Measurements from ENCODE around the gene TUBA4B. TPM values are rescaled to one million over a fixed set of nuclear protein-coding genes. Genes with fewer than 3 reads are reported as not detected.
"Not testable (repeated sequence)": the region's sequence is repeated elsewhere in the genome, so short reads cannot be mapped to it uniquely, and the experiment has no call there.

Gene TUBA4B
- total RNA-seq, 1 donor from 2014 or later: not detected

- peak overlapping the region; percentile 83 to 92 (median 91) for H3K4me3 ChIP-seq (ENCODE audit: low read length in 3 of 3)
- H3K4me1 ChIP-seq (ENCODE audit: control insufficient read depth in 3 of 3, insufficient read depth in 3 of 3, low read length in 3 of 3): peaks cover 39 to 53% (median 41%) of the 10 kb centered on the region in 3 donors
- H3K27me3 ChIP-seq (ENCODE audit: control insufficient read depth in 3 of 3, insufficient read depth in 3 of 3, low read length in 3 of 3): peaks cover 0 to 8% (median 4%) of the 10 kb centered on the region in 3 donors
- peaks cover 23 to 25% (median 23%) of the 10 kb centered on the region in 3 donors for H3K36me3 ChIP-seq (ENCODE audit: control insufficient read depth in 3 of 3, insufficient read depth in 3 of 3, low read length in 3 of 3)
- no peaks in the 10 kb centered on the region for H3K9me3 ChIP-seq (ENCODE audit: control insufficient read depth in 3 of 3, low read length in 3 of 3)
- H3K9ac ChIP-seq (ENCODE audit: low read depth in 1 of 3, low read length in 3 of 3): peak overlapping the region; percentile 79 to 96 (median 79)
- peak overlapping the region; percentile 96 for H3K27ac ChIP-seq (ENCODE audit: low read depth, low read length)
Measured at GRCh38 chr2:219254590-219255201, 1.7 kb downstream of the TUBA4B start.

DNA sequence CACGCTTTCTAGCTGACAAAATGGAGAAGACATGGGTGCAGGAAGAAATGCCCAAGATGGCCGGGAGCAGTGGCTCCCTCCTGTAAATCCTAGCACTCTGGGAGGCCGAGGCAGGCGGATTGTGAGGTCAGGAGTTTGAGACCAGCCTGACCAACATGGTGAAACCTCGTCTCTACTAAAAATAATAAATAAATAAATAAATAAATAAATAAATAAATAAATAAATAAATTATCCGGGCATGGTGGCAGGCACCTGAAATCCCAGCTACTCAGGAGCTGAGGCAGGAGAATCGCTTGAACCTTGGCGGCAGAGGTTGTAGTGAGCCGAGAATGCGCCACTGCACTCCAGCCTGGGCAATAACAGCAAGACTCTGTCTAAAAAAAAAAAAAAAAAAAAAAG, 5.9 kb downstream of the TUBA4B start:
- H3K9ac ChIP-seq (ENCODE audit: low read depth in 1 of 3, low read length in 3 of 3); H3K4me3 ChIP-seq (ENCODE audit: low read length in 3 of 3); H3K27ac ChIP-seq (ENCODE audit: low read depth, low read length); H3K9me3 ChIP-seq (ENCODE audit: control insufficient read depth in 3 of 3, low read length in 3 of 3); H3K36me3 ChIP-seq (ENCODE audit: control insufficient read depth in 3 of 3, insufficient read depth in 3 of 3, low read length in 3 of 3): not testable (repeated sequence)
- peaks cover 7 to 11% (median 9%) of the 10 kb centered on the region in 3 donors for H3K4me1 ChIP-seq (ENCODE audit: control insufficient read depth in 3 of 3, insufficient read depth in 3 of 3, low read length in 3 of 3)
- H3K27me3 ChIP-seq (ENCODE audit: control insufficient read depth in 3 of 3, insufficient read depth in 3 of 3, low read length in 3 of 3): peaks cover 4 to 10% (median 6%) of the 10 kb centered on the region in 3 donors

- no peak overlapping the region for H3K9ac ChIP-seq (ENCODE audit: low read depth in 1 of 3, low read length in 3 of 3)
- peaks cover 0 to 6% (median 6%) of the 10 kb centered on the region in 3 donors for H3K27me3 ChIP-seq (ENCODE audit: control insufficient read depth in 3 of 3, insufficient read depth in 3 of 3, low read length in 3 of 3)
- no peaks in the 10 kb centered on the region for H3K4me1 ChIP-seq (ENCODE audit: control insufficient read depth in 3 of 3, insufficient read depth in 3 of 3, low read length in 3 of 3)
Measured at GRCh38 chr2:219261024-219261855, 8.2 kb downstream of the TUBA4B start.

DNA sequence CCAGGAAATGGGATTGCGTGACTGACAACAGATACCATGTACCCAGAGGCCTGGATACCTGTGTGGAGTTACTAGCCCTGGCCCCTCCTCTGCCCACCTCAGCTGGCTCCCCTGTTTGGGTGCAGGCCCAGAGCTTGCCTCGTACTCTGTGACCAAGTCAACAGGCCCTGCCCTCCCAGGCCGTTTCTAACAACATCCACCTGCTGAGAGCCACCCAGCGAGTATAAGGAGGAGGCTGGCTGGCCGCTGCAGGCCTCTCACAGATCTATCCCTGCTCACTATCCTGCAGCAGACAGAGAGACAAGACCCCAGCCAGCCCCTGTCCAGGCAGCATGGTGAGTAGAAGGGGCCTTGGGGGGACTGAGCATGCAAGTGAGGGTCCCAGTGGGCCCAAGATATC, 13.2 kb downstream of the TUBA4B start:
- Histone ChIP-seq H3K27me3 (ENCODE audit: control insufficient read depth in 3 of 3, insufficient read depth in 3 of 3, low read length in 3 of 3) (peaks cover 0 to 4% (median 2%) of the 10 kb centered on the region in 3 donors), H3K9me3 (ENCODE audit: control insufficient read depth in 3 of 3, low read length in 3 of 3) (no peaks in the 10 kb centered on the region), H3K4me3 (ENCODE audit: low read length in 3 of 3) (no peak overlapping the region), H3K27ac (ENCODE audit: low read depth, low read length) (no peak overlapping the region), H3K36me3 (ENCODE audit: control insufficient read depth in 3 of 3, insufficient read depth in 3 of 3, low read length in 3 of 3) (no peaks in the 10 kb centered on the region), H3K4me1 (ENCODE audit: control insufficient read depth in 3 of 3, insufficient read depth in 3 of 3, low read length in 3 of 3) (peaks cover 0 to 5% (median 2%) of the 10 kb centered on the region in 3 donors), H3K9ac (ENCODE audit: low read depth in 1 of 3, low read length in 3 of 3) (no peak overlapping the region)

More at GRCh38 chr2:219261024-219261855, 8.2 kb downstream of the TUBA4B start:
- no peak overlapping the region for H3K27ac ChIP-seq (ENCODE audit: low read depth, low read length)
- H3K4me3 ChIP-seq (ENCODE audit: low read length in 3 of 3): no peak overlapping the region
- no peaks in the 10 kb centered on the region for H3K36me3 ChIP-seq (ENCODE audit: control insufficient read depth in 3 of 3, insufficient read depth in 3 of 3, low read length in 3 of 3)
- H3K9me3 ChIP-seq (ENCODE audit: control insufficient read depth in 3 of 3, low read length in 3 of 3): no peaks in the 10 kb centered on the region

DNA sequence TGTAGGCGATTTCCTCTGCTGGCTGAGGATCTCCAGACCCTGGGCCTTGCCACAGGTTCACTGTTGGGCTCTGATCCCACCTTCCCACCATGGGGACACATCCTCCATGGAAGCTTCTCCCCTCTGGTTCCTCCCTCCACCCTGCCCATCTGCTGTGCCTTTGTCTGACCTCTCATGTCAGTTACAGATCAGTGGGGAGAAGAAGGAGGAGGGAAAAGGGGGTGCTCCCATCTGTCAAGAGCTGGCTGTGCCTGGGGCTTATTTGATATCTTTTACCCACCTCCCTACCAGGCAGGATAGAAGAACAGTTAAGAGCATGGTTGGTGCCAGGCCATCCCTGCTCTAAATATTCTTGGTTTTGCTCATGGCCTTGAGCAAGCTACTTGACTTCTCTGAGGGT, 13.8 kb downstream of the TUBA4B start:
- Histone ChIP-seq H3K27ac (ENCODE audit: low read depth, low read length) (no peak overlapping the region), H3K9me3 (ENCODE audit: control insufficient read depth in 3 of 3, low read length in 3 of 3) (no peaks in the 10 kb centered on the region), H3K27me3 (ENCODE audit: control insufficient read depth in 3 of 3, insufficient read depth in 3 of 3, low read length in 3 of 3) (no peaks in the 10 kb centered on the region), H3K36me3 (ENCODE audit: control insufficient read depth in 3 of 3, insufficient read depth in 3 of 3, low read length in 3 of 3) (no peaks in the 10 kb centered on the region), H3K4me3 (ENCODE audit: low read length in 3 of 3) (no peak overlapping the region), H3K9ac (ENCODE audit: low read depth in 1 of 3, low read length in 3 of 3) (no peak overlapping the region), H3K4me1 (ENCODE audit: control insufficient read depth in 3 of 3, insufficient read depth in 3 of 3, low read length in 3 of 3) (peaks cover 0 to 5% (median 2%) of the 10 kb centered on the region in 3 donors)

- Histone ChIP-seq H3K4me1 (ENCODE audit: control insufficient read depth in 3 of 3, insufficient read depth in 3 of 3, low read length in 3 of 3) (peaks cover 0 to 5% (median 2%) of the 10 kb centered on the region in 3 donors), H3K36me3 (ENCODE audit: control insufficient read depth in 3 of 3, insufficient read depth in 3 of 3, low read length in 3 of 3) (no peaks in the 10 kb centered on the region), H3K9me3 (ENCODE audit: control insufficient read depth in 3 of 3, low read length in 3 of 3) (no peaks in the 10 kb centered on the region), H3K27ac (ENCODE audit: low read depth, low read length) (no peak overlapping the region), H3K9ac (ENCODE audit: low read depth in 1 of 3, low read length in 3 of 3) (no peak overlapping the region), H3K4me3 (ENCODE audit: low read length in 3 of 3) (no peak overlapping the region), H3K27me3 (ENCODE audit: control insufficient read depth in 3 of 3, insufficient read depth in 3 of 3, low read length in 3 of 3) (no peaks in the 10 kb centered on the region)
Measured at GRCh38 chr2:219268294-219268693, 15.3 kb downstream of the TUBA4B start.

- Histone ChIP-seq H3K9ac (ENCODE audit: low read depth in 1 of 3, low read length in 3 of 3) (no peak overlapping the region), H3K36me3 (ENCODE audit: control insufficient read depth in 3 of 3, insufficient read depth in 3 of 3, low read length in 3 of 3) (no peaks in the 10 kb centered on the region), H3K9me3 (ENCODE audit: control insufficient read depth in 3 of 3, low read length in 3 of 3) (no peaks in the 10 kb centered on the region), H3K4me1 (ENCODE audit: control insufficient read depth in 3 of 3, insufficient read depth in 3 of 3, low read length in 3 of 3) (peaks cover 5 to 15% (median 11%) of the 10 kb centered on the region in 3 donors), H3K27me3 (ENCODE audit: control insufficient read depth in 3 of 3, insufficient read depth in 3 of 3, low read length in 3 of 3) (no peaks in the 10 kb centered on the region), H3K4me3 (ENCODE audit: low read length in 3 of 3) (no peak overlapping the region), H3K27ac (ENCODE audit: low read depth, low read length) (no peak overlapping the region)
Measured at GRCh38 chr2:219269362-219270054, 16.5 kb downstream of the TUBA4B start.

GRCh38 chr2:219270055-219270372, 17.0 kb downstream of the TUBA4B start:
- no peak overlapping the region for H3K27ac ChIP-seq (ENCODE audit: low read depth, low read length)
- H3K9me3 ChIP-seq (ENCODE audit: control insufficient read depth in 3 of 3, low read length in 3 of 3): no peaks in the 10 kb centered on the region

DNA sequence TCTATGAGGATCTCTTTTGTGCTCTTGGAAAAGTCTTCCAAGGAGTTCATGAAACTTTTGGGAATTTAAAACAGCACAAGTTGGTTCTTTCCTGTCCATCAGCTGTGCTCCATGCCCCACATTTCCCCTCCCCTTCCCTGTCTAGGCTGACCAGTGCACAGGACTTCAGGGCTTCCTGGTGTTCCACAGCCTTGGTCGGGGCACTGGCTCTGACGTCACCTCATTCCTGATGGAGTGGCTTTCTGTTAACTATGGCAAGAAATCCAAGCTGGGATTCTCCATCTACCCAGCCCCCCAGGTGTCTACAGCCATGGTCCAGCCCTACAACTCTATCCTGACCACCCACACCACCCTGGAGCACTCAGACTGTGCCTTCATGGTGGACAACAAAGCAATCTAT, 18.0 kb downstream of the TUBA4B start:
- H3K9me3 ChIP-seq (ENCODE audit: control insufficient read depth in 3 of 3, low read length in 3 of 3): no peaks in the 10 kb centered on the region
- H3K4me3 ChIP-seq (ENCODE audit: low read length in 3 of 3): no peak overlapping the region
- H3K4me1 ChIP-seq (ENCODE audit: control insufficient read depth in 3 of 3, insufficient read depth in 3 of 3, low read length in 3 of 3): peaks cover 8 to 23% (median 13%) of the 10 kb centered on the region in 3 donors
- no peak overlapping the region for H3K9ac ChIP-seq (ENCODE audit: low read depth in 1 of 3, low read length in 3 of 3)
- H3K27me3 ChIP-seq (ENCODE audit: control insufficient read depth in 3 of 3, insufficient read depth in 3 of 3, low read length in 3 of 3): no peaks in the 10 kb centered on the region
- no peak overlapping the region for H3K27ac ChIP-seq (ENCODE audit: low read depth, low read length)
- H3K36me3 ChIP-seq (ENCODE audit: control insufficient read depth in 3 of 3, insufficient read depth in 3 of 3, low read length in 3 of 3): no peaks in the 10 kb centered on the region

More at GRCh38 chr2:219270055-219270372, 17.0 kb downstream of the TUBA4B start:
- Histone ChIP-seq H3K4me1 (ENCODE audit: control insufficient read depth in 3 of 3, insufficient read depth in 3 of 3, low read length in 3 of 3) (peaks cover 8 to 18% (median 13%) of the 10 kb centered on the region in 3 donors), H3K27me3 (ENCODE audit: control insufficient read depth in 3 of 3, insufficient read depth in 3 of 3, low read length in 3 of 3) (no peaks in the 10 kb centered on the region), H3K9ac (ENCODE audit: low read depth in 1 of 3, low read length in 3 of 3) (no peak overlapping the region), H3K4me3 (ENCODE audit: low read length in 3 of 3) (no peak overlapping the region), H3K36me3 (ENCODE audit: control insufficient read depth in 3 of 3, insufficient read depth in 3 of 3, low read length in 3 of 3) (no peaks in the 10 kb centered on the region)
